ENCODE data around the gene GRAMD1B. TPM values are rescaled to one million over a fixed set of nuclear protein-coding genes. Genes with fewer than 3 reads are reported as not detected.

GRAMD1B gene
- 28.4 to 45.0 TPM (median 41.9 TPM) in 5 replicates for total RNA-seq (2022; extraction: Qiagen RNA extraction)

DNA sequence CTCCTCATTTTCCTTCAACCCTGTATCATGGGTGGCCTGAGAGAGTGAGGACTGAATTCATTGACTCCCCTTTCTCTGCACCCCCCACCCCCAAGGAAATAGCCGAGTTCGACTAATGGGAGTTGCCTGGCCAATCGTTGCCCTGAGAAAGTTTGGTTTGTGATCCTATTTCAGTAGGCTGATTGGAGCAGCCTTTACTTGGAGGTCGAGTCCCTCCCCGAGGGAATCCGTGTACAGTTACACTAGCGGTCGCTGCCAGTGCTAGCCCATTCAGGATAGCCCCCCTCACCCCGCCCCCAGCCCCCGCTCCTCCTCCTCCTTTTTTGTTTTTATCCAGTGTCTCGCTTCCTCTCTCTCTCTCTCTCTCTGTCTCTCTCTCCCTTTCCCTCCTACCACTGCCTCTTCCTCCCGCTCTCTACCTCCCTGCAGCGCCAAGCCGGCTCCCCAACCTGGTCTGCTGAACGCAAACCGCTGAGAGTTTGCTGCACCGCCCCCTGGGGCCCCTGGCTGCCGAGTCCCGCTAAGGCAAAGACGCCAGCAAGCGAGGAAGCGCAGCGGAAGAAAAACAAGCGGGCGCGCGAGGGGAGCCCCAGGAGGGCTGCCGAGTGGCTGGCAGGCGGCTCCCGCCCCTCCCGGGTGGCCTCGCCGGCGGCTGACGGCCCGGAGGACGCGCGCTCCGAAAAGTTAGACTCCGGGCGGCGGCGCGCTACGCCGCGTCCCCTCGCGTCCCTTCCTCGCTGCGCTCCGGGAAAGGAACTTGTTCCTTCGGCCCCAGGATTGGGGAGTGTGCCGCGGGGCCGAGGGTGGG lies at the start of gene GRAMD1B:
Gene GRAMD1B (plus strand): TSS at position 357 of the 808 bp plus-strand sequence. CDS start 524 bp downstream, outside the sequence.

DNA sequence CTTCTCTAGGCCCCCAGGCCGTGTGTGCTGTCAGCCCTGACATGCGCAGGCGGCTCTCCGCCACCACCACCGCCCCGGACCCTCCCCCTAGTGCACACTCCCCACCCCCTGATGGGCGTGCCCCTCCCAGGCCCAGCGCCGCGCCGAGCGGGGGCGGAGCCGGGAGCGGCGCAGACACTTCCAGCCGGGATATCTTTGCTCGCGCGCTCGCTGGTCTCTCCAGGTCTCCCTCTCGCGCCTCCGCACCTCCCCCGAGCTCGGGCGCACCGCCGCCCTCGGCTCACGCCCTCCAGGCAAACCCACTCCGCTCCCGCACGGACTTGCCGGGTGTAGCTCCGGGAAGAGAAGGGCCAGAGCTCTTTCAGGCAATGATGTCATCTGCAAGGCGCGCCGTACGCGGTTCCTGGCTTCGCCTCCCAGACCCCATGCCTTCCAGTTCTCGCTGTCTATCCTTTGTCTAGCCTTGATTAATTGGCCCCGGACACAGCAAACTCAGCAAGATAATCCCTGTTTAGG lies 224.6 kb downstream of the GRAMD1B start, which contains the start of gene SCN3B:
Gene SCN3B (minus strand): TSS at position 59 of the 516 bp plus-strand sequence. CDS start 823 bp downstream, outside the sequence.

Other genes starting within 250 kb of the GRAMD1B start
- 15.2 to 30.3 TPM (median 25.1 TPM) in 5 replicates for gene CLMP, start 235.0 kb upstream of the GRAMD1B start, total RNA-seq (2022; extraction: Qiagen RNA extraction)
- 0.09 to 0.22 TPM (median 0.16 TPM) in 5 replicates for gene SCN3B, start 224.4 kb downstream of the GRAMD1B start, total RNA-seq (2022; extraction: Qiagen RNA extraction)